Coronary artery (tissue), 2 donors: ENCODE measurements around the gene ZNF652.

Experiments used
- DNase-seq: peaks from one replicate; pipeline ENCODE4 v3.0.0-alpha.2; 2017; ENCODE audit warnings: low spot score
- H3K27ac ChIP-seq, 2 donors: fragments of 200-600 bp; sonication (generic); one replicate each; pipeline ENCODE4 v1.5.1; 2016 to 2019
- H3K4me3 ChIP-seq: fragments of 200-600 bp; sonication (generic); 2 replicates; pipeline ENCODE4 v1.5.1; 2016; ENCODE audit warnings: mild to moderate bottlenecking, moderate library complexity
- TF ChIP-seq, protein P1 (sequence below): fragments of 200-600 bp; sonication (generic); IDR thresholded peaks from one replicate; pipeline ENCODE4 v1.5.1; 2019; ENCODE audit warnings: antibody characterized with exemption

ZNF652 gene

GRCh38 chr17:49351572-49352140, 10.4 kb downstream of the ZNF652 start:
- no peak overlapping the region for H3K27ac ChIP-seq
- TF ChIP-seq, protein P1, sequence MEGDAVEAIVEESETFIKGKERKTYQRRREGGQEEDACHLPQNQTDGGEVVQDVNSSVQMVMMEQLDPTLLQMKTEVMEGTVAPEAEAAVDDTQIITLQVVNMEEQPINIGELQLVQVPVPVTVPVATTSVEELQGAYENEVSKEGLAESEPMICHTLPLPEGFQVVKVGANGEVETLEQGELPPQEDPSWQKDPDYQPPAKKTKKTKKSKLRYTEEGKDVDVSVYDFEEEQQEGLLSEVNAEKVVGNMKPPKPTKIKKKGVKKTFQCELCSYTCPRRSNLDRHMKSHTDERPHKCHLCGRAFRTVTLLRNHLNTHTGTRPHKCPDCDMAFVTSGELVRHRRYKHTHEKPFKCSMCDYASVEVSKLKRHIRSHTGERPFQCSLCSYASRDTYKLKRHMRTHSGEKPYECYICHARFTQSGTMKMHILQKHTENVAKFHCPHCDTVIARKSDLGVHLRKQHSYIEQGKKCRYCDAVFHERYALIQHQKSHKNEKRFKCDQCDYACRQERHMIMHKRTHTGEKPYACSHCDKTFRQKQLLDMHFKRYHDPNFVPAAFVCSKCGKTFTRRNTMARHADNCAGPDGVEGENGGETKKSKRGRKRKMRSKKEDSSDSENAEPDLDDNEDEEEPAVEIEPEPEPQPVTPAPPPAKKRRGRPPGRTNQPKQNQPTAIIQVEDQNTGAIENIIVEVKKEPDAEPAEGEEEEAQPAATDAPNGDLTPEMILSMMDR = no peak
- DNase-seq = no peak
- H3K4me3 ChIP-seq = no peak overlapping the region

- no peak for DNase-seq
- Histone ChIP-seq H3K27ac (no peak overlapping the region), H3K4me3 (no peak overlapping the region)
- TF ChIP-seq, protein P1 = no peak
Measured at GRCh38 chr17:49349541-49349940, 12.5 kb downstream of the ZNF652 start.

- Histone ChIP-seq H3K4me3 (no peak overlapping the region), H3K27ac (no peak overlapping the region)
- TF ChIP-seq, protein P1 = no peak
- no peak for DNase-seq
Measured at GRCh38 chr17:49344914-49345313, 17.1 kb downstream of the ZNF652 start.

GRCh38 chr17:49343273-49343672, 18.8 kb downstream of the ZNF652 start:
- no peak overlapping the region for H3K4me3 ChIP-seq
- DNase-seq = no peak
- TF ChIP-seq, protein P1 = no peak
- no peak overlapping the region for H3K27ac ChIP-seq

DNA sequence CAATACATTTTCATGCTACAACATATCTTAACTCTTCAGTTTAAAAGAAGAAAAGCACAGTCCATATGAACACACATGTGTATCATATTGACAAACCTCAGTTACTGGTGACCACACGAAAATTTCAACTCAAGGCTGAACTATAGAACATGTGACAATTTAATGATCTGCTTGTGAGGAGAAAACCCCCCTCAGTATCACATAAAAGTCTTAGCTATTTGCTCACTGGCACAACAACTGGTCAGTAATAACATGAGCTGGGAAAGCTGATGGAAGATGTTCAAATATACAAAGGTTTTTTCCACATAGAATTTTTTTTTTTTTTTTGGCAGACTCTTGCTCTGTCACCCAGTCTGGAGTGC, 19.5 kb downstream of the ZNF652 start:
- TF ChIP-seq, protein P1 = no peak
- Histone ChIP-seq H3K27ac (no peak overlapping the region), H3K4me3 (no peak overlapping the region)
- no peak for DNase-seq

DNA sequence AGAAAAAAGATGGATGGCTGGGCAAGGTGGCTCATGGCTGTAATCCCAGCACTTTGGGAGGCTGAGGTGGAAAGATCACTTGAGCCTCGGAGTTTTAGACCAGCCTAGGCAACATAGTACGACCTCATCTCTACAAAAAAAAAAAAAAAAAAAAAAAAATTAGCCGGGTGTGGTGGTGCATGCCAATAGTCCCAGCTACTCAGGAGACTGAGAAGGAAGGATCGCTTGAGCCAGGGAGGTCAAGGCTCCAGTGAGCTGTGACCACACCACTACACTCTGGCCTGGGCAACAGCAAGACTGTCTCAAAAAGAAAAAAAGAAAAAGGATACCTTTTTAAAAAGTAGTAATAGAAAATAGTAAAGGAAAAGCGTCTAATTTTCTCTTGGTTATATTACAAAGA, 20.7 kb downstream of the ZNF652 start:
- H3K4me3 ChIP-seq = no peak overlapping the region

DNA sequence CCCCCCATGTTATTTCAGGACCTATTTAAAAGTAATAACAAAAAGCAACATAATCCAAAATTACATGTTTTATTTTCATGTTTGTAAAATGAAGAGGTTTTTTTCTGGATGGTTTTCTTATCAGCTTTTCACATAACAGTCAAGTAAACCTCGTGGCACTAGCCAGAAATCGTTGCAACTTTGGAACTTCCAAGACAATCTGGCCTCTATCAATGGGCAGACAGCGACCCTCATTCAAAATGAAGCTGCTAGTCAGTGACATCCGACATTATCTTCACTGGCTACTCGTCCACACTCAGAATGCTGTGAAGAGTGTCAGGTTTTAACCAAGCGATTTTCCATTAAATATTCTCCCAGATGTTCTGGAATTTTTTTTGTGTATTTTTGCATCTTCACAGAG, 22.7 kb downstream of the ZNF652 start:
- Histone ChIP-seq H3K27ac (no peak overlapping the region), H3K4me3 (no peak overlapping the region)
- no peak for DNase-seq
- TF ChIP-seq, protein P1 = no peak

More for the DNA sequence above, 20.7 kb downstream of the ZNF652 start:
- no peak overlapping the region for H3K27ac ChIP-seq
- TF ChIP-seq, protein P1 = no peak
- no peak for DNase-seq
